ENCODE measurements around the gene VPS45. TPM values are rescaled to one million over a fixed set of nuclear protein-coding genes. Genes with fewer than 3 reads are reported as not detected.
"Not testable (repeated sequence)": the region's sequence is repeated elsewhere in the genome, so short reads cannot be mapped to it uniquely, and the experiment has no call there.

The VPS45 gene
- total and polyA plus RNA-seq, 4 donors = 7.7 to 24.2 (median 14.1) TPM

DNA sequence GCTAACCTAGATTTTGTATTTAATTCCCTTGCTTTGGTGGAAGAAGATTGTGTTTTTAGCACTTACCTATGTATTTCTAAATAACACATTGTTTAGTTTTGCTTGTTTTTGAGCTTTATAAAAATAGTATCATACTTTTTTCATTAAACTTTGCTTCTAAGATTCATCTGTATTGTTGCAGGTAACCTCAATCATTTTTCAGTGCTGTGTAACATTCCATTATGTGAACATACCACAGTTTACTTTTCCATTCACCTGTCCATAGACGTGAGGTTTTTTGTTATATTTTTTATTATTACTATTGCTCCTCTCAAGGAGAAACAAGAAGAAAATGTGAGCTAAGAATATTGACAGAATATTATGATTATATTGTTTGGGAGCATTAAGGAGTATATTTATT lies 67.0 kb downstream of the VPS45 start:
- H3K9ac ChIP-seq (ENCODE audit: low read depth in 1 of 2, low read length in 2 of 2) = no peak overlapping the region
- no peak overlapping the region for H3K27ac ChIP-seq (ENCODE audit: low read depth in 1 of 2, low read length in 2 of 2)
- TF ChIP-seq, protein P1, sequence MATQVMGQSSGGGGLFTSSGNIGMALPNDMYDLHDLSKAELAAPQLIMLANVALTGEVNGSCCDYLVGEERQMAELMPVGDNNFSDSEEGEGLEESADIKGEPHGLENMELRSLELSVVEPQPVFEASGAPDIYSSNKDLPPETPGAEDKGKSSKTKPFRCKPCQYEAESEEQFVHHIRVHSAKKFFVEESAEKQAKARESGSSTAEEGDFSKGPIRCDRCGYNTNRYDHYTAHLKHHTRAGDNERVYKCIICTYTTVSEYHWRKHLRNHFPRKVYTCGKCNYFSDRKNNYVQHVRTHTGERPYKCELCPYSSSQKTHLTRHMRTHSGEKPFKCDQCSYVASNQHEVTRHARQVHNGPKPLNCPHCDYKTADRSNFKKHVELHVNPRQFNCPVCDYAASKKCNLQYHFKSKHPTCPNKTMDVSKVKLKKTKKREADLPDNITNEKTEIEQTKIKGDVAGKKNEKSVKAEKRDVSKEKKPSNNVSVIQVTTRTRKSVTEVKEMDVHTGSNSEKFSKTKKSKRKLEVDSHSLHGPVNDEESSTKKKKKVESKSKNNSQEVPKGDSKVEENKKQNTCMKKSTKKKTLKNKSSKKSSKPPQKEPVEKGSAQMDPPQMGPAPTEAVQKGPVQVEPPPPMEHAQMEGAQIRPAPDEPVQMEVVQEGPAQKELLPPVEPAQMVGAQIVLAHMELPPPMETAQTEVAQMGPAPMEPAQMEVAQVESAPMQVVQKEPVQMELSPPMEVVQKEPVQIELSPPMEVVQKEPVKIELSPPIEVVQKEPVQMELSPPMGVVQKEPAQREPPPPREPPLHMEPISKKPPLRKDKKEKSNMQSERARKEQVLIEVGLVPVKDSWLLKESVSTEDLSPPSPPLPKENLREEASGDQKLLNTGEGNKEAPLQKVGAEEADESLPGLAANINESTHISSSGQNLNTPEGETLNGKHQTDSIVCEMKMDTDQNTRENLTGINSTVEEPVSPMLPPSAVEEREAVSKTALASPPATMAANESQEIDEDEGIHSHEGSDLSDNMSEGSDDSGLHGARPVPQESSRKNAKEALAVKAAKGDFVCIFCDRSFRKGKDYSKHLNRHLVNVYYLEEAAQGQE (IDR thresholded peaks at IDR 0.05) = no peak
- TF ChIP-seq, protein P2, sequence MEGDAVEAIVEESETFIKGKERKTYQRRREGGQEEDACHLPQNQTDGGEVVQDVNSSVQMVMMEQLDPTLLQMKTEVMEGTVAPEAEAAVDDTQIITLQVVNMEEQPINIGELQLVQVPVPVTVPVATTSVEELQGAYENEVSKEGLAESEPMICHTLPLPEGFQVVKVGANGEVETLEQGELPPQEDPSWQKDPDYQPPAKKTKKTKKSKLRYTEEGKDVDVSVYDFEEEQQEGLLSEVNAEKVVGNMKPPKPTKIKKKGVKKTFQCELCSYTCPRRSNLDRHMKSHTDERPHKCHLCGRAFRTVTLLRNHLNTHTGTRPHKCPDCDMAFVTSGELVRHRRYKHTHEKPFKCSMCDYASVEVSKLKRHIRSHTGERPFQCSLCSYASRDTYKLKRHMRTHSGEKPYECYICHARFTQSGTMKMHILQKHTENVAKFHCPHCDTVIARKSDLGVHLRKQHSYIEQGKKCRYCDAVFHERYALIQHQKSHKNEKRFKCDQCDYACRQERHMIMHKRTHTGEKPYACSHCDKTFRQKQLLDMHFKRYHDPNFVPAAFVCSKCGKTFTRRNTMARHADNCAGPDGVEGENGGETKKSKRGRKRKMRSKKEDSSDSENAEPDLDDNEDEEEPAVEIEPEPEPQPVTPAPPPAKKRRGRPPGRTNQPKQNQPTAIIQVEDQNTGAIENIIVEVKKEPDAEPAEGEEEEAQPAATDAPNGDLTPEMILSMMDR (IDR thresholded peaks at IDR 0.05; ENCODE audit: low read depth, low read length, missing input control) = no peak
- no peak for TF ChIP-seq RAD21 (IDR thresholded peaks at IDR 0.05)
- TF ChIP-seq, protein P3, sequence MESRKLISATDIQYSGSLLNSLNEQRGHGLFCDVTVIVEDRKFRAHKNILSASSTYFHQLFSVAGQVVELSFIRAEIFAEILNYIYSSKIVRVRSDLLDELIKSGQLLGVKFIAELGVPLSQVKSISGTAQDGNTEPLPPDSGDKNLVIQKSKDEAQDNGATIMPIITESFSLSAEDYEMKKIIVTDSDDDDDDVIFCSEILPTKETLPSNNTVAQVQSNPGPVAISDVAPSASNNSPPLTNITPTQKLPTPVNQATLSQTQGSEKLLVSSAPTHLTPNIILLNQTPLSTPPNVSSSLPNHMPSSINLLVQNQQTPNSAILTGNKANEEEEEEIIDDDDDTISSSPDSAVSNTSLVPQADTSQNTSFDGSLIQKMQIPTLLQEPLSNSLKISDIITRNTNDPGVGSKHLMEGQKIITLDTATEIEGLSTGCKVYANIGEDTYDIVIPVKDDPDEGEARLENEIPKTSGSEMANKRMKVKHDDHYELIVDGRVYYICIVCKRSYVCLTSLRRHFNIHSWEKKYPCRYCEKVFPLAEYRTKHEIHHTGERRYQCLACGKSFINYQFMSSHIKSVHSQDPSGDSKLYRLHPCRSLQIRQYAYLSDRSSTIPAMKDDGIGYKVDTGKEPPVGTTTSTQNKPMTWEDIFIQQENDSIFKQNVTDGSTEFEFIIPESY (IDR thresholded peaks at IDR 0.05) = no peak
- TF ChIP-seq, protein P4, sequence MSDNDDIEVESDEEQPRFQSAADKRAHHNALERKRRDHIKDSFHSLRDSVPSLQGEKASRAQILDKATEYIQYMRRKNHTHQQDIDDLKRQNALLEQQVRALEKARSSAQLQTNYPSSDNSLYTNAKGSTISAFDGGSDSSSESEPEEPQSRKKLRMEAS (IDR thresholded peaks at IDR 0.05) = no peak
- TF ChIP-seq RXRA (IDR thresholded peaks at IDR 0.05) = no peak
- TF ChIP-seq SP1 (IDR thresholded peaks at IDR 0.05) = no peak
- TF ChIP-seq HNF4G (IDR thresholded peaks at IDR 0.05) = no peak
- TF ChIP-seq FOXA2 (IDR thresholded peaks at IDR 0.05) = no peak
- no peak for TF ChIP-seq EGR1 (IDR thresholded peaks at IDR 0.05; ENCODE audit: low read depth in 2 of 2)
- no peak for TF ChIP-seq JUND (IDR thresholded peaks at IDR 0.05)
- TF ChIP-seq TAF1 (conservative IDR thresholded peaks at IDR 0.05) = no peak
- no peak for TF ChIP-seq YY1 (IDR thresholded peaks at IDR 0.05)
- TF ChIP-seq HNF4A (conservative IDR thresholded peaks at IDR 0.05) = no peak
- TF ChIP-seq NR2F2 (IDR thresholded peaks at IDR 0.05) = no peak
- TF ChIP-seq, protein P5, sequence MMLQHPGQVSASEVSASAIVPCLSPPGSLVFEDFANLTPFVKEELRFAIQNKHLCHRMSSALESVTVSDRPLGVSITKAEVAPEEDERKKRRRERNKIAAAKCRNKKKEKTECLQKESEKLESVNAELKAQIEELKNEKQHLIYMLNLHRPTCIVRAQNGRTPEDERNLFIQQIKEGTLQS (IDR thresholded peaks at IDR 0.05) = no peak
- TF ChIP-seq GABPA (IDR thresholded peaks at IDR 0.05 in 1 of 2, conservative IDR thresholded peaks at IDR 0.05 in 1 of 2) = no peak
- TF ChIP-seq FOXA1 (IDR thresholded peaks at IDR 0.05) = no peak
- H3K9me3 ChIP-seq (ENCODE audit: control insufficient read depth in 4 of 4, low read length in 3 of 4) = no peaks in the 10 kb centered on the region
- no peaks in the 10 kb centered on the region for H3K27me3 ChIP-seq (ENCODE audit: control insufficient read depth in 4 of 4, insufficient read depth in 4 of 4, low read length in 3 of 4)
- 98% methylated on average over 1 of the region's 1 CpG for WGBS
- H3K4me3 ChIP-seq (ENCODE audit: low read depth in 1 of 3, low read length in 3 of 3) = no peak overlapping the region
- H3K4me1 ChIP-seq (ENCODE audit: control insufficient read depth in 4 of 4, insufficient read depth in 4 of 4, low read length in 3 of 4) = peaks cover 0 to 6% (median 0%) of the 10 kb centered on the region in 4 donors
- H3K36me3 ChIP-seq (ENCODE audit: control insufficient read depth in 4 of 4, insufficient read depth in 3 of 4, low read depth in 1 of 4, low read length in 3 of 4) = no peaks in the 10 kb centered on the region
- no peak for DNase-seq (ENCODE audit: low spot score)

DNA sequence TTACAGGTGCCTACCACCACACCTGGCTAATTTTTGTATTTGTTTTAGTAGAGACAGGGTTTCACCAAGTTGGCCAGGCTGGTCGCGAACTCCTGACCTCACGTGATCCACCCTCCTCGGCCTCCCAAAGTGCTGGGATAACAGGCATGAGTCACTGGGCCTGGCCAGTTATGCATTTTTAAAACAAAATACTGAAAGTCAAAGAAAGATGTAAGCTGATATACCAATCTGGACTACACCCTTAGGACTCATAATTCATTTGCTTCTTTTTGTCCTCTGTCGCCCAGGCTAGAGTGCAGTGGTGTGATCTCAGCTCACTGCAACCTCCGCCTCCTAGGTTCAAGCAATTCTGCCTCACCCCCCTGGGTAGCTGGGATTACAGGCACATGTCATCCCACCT lies 67.8 kb downstream of the VPS45 start:
- WGBS = 95% methylated on average over 6 of the region's 6 CpGs
- not testable (repeated sequence) for H3K27me3 ChIP-seq (ENCODE audit: control insufficient read depth in 4 of 4, insufficient read depth in 4 of 4, low read length in 3 of 4); H3K4me1 ChIP-seq (ENCODE audit: control insufficient read depth in 4 of 4, insufficient read depth in 4 of 4, low read length in 3 of 4); H3K4me3 ChIP-seq (ENCODE audit: low read depth in 1 of 3, low read length in 3 of 3); H3K27ac ChIP-seq (ENCODE audit: low read depth in 1 of 2, low read length in 2 of 2); H3K9ac ChIP-seq (ENCODE audit: low read depth in 1 of 2, low read length in 2 of 2); H3K9me3 ChIP-seq (ENCODE audit: control insufficient read depth in 4 of 4, low read length in 3 of 4); H3K36me3 ChIP-seq (ENCODE audit: control insufficient read depth in 4 of 4, insufficient read depth in 3 of 4, low read depth in 1 of 4, low read length in 3 of 4); DNase-seq (ENCODE audit: low spot score)
